ENCODE results near the gene SNX11.

The SNX11 gene

DNA sequence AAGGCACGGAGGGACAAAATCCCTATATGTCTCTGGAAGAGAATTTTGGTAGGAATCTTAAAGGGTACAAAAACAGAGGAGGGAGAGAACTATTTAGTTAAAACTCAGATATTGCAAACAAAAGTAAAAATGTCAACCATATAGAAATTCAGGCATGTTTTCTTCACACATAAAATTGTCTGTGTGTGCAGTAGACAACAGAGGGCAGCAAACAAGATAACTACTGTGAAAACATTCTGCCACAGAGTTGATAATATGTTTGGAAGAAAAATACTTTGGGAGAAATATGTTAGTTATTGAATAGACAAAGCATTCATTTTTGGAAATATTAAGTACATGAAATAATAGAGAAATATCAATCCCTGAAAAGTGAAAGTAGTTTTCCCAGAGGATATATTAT is 56.2 kb downstream of the SNX11 start:
- DNase-seq (ENCODE audit: extremely low read depth, low read depth), result no peak
- TF ChIP-seq, protein P1, sequence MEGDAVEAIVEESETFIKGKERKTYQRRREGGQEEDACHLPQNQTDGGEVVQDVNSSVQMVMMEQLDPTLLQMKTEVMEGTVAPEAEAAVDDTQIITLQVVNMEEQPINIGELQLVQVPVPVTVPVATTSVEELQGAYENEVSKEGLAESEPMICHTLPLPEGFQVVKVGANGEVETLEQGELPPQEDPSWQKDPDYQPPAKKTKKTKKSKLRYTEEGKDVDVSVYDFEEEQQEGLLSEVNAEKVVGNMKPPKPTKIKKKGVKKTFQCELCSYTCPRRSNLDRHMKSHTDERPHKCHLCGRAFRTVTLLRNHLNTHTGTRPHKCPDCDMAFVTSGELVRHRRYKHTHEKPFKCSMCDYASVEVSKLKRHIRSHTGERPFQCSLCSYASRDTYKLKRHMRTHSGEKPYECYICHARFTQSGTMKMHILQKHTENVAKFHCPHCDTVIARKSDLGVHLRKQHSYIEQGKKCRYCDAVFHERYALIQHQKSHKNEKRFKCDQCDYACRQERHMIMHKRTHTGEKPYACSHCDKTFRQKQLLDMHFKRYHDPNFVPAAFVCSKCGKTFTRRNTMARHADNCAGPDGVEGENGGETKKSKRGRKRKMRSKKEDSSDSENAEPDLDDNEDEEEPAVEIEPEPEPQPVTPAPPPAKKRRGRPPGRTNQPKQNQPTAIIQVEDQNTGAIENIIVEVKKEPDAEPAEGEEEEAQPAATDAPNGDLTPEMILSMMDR (IDR thresholded peaks at IDR 0.05; ENCODE audit: low read depth, low read length), result no peak

- no peak for DNase-seq (ENCODE audit: extremely low read depth, low read depth)
- TF ChIP-seq, protein P1 (IDR thresholded peaks at IDR 0.05; ENCODE audit: low read depth, low read length), result no peak
Measured at GRCh38 chr17:48169926-48170325, 62.4 kb downstream of the SNX11 start.

All from AG09319 (cell line).